Keratinocyte (primary cell): ENCODE results near the gene MIX23.

ENCODE experiments used
- EZH2 ChIP-seq: IDR thresholded peaks from one replicate; pipeline ENCODE4 v1.6.1; 2012; ENCODE audit warnings: inconsistent platforms, mild to moderate bottlenecking, low read length, moderate library complexity
- TF ChIP-seq, protein P1 (sequence below), 3 experiments: IDR thresholded peaks in 1 of 3; conservative IDR thresholded peaks in 1 of 3; optimal IDR thresholded peaks in 1 of 3; 2 replicates in 2 of 3; 3 replicates in 1 of 3; pipeline versions ENCODE3 to v1.5.1; 2011; ENCODE audit warnings: low read length in 3 of 3, mild to moderate bottlenecking in 3 of 3, moderate library complexity in 2 of 3, control low read depth in 1 of 3, inconsistent platforms in 1 of 3; ENCODE audit not compliant: insufficient read depth in 2 of 3; ENCODE audit errors: extremely low read depth in 1 of 3

DNA sequence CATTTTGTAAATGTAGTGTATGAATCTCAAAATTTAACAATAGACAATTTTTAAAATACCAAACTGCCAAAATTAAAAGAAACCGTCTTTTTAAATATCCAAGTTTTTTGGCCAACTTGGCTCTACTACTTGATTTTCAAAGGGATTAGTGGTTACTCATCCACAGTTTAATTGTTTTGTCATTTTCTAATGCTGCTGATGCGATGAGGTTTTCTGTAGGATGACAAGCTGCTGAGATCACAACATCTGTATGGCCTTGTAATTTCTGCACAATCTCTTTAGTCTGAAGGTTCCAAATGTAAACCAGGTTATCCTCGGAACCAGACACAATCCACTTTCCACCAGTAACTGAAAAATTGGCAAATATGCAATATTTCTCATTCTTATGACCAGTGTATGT, 31.4 kb upstream of the MIX23 start:
- TF ChIP-seq, protein P1, sequence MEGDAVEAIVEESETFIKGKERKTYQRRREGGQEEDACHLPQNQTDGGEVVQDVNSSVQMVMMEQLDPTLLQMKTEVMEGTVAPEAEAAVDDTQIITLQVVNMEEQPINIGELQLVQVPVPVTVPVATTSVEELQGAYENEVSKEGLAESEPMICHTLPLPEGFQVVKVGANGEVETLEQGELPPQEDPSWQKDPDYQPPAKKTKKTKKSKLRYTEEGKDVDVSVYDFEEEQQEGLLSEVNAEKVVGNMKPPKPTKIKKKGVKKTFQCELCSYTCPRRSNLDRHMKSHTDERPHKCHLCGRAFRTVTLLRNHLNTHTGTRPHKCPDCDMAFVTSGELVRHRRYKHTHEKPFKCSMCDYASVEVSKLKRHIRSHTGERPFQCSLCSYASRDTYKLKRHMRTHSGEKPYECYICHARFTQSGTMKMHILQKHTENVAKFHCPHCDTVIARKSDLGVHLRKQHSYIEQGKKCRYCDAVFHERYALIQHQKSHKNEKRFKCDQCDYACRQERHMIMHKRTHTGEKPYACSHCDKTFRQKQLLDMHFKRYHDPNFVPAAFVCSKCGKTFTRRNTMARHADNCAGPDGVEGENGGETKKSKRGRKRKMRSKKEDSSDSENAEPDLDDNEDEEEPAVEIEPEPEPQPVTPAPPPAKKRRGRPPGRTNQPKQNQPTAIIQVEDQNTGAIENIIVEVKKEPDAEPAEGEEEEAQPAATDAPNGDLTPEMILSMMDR (optimal IDR thresholded peaks at IDR 0.05 in 1 of 3, IDR thresholded peaks at IDR 0.05 in 1 of 3, conservative IDR thresholded peaks at IDR 0.05 in 1 of 3; ENCODE audit: extremely low read depth in 1 of 3, insufficient read depth in 2 of 3, low read length in 3 of 3), result no peak
- TF ChIP-seq EZH2, result no peak
